LNCaP clone FGC (cell line): ENCODE measurements around the gene CYTH4.

Source experiments
- DNase-seq: peaks from one replicate; pipeline ENCODE4 v3.0.0-alpha.2; 2011; ENCODE audit warnings: low read depth
- H3K4me3 ChIP-seq: 2 replicates; pipeline ENCODE4 v1.5.1; 2011; ENCODE audit warnings: mild to moderate bottlenecking, low read depth, low read length, control low read depth
- CTCF ChIP-seq: IDR thresholded peaks from 2 replicates; pipeline ENCODE4 v1.5.1; 2012; ENCODE audit warnings: mild to moderate bottlenecking; ENCODE audit not compliant: control insufficient read depth, insufficient read depth; ENCODE audit errors: extremely low read depth

Gene CYTH4

DNA sequence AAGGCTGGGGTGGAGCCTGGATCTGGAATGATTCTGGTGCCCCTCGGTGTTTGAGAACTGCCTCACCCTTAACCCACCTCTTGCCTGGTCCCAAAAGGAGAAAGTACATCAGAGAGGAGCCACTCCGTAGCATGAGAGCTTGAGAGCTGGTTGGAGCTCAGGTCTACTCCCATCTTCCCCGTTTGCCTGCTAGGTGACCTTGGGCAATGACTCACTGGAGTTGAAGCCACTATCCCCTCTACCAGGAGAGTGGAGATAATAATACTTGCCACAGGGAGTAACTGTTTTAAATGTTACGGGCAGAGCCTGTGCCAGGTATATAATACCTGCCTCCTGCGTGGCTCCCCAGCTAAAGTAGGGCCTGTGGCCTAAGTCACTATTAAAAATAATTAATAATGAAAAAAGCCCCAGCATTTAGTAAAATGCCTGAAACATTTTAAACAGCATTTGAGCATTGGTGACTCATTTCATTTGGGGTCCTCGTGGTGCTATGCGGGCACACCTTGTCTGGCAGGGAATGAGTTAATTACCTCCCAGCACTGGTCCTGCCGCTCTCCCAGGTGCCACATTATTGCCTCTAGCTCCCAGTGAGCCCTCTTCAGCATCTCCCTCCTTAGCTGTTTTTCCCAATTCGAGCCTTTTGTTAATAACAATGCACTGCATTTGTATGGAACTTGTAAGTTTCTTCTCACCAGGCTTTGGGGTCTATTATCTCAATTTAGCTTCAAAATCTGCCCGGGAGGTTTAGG is 22.5 kb downstream of the CYTH4 start:
- no peak for TF ChIP-seq CTCF
- DNase-seq, result no peak
- H3K4me3 ChIP-seq, result no peak overlapping the region

DNA sequence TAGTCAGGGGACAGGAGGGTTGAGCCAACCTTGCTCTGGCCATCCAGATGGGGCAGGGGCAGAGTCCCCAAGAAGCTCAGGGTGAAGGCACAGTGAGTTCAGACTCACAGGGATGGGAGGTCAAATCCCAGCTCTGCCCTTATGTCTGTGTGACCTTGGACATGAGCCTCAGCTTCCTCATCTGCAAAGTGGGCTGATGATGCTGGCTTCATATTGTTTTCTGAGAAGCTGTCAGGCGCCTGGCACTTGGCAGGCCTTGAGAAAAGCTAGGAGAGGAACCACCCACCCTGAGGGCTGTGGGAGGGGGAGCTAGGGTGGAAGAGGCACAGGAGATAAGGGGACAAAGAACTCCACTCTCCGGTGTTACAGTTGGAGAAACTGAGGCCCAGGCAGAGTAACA is 23.6 kb downstream of the CYTH4 start:
- DNase-seq, result no peak
- no peak for TF ChIP-seq CTCF
- no peak overlapping the region for H3K4me3 ChIP-seq

- no peak overlapping the region for H3K4me3 ChIP-seq
- DNase-seq, result no peak
- no peak for TF ChIP-seq CTCF
Measured at GRCh38 chr22:37306494-37306829, 24.2 kb downstream of the CYTH4 start.

GRCh38 chr22:37308385-37309200 is 26.3 kb downstream of the CYTH4 start:
- no peak overlapping the region for H3K4me3 ChIP-seq
- no peak for DNase-seq
- TF ChIP-seq CTCF, result no peak

GRCh38 chr22:37309211-37310074 is 27.1 kb downstream of the CYTH4 start:
- H3K4me3 ChIP-seq, result no peak overlapping the region
- TF ChIP-seq CTCF, result no peak
- DNase-seq, result no peak

- DNase-seq, result no peak
- TF ChIP-seq CTCF, result no peak
- H3K4me3 ChIP-seq, result no peak overlapping the region
Measured at GRCh38 chr22:37310075-37310606, 27.8 kb downstream of the CYTH4 start.
